HG02798 (cell line): Measurements from ENCODE around the gene AKNA.
"Not testable (repeated sequence)": the region's sequence is repeated elsewhere in the genome, so short reads cannot be mapped to it uniquely, and the experiment has no call there.

ENCODE experiments used
- ATAC-seq: cut with Tn5 transposase; IDR thresholded peaks from one replicate; pipeline ENCODE4 v1.9.1; 2021; ENCODE audit warnings: mild to moderate bottlenecking; ENCODE audit not compliant: unreplicated experiment, poor library complexity

The AKNA gene

DNA sequence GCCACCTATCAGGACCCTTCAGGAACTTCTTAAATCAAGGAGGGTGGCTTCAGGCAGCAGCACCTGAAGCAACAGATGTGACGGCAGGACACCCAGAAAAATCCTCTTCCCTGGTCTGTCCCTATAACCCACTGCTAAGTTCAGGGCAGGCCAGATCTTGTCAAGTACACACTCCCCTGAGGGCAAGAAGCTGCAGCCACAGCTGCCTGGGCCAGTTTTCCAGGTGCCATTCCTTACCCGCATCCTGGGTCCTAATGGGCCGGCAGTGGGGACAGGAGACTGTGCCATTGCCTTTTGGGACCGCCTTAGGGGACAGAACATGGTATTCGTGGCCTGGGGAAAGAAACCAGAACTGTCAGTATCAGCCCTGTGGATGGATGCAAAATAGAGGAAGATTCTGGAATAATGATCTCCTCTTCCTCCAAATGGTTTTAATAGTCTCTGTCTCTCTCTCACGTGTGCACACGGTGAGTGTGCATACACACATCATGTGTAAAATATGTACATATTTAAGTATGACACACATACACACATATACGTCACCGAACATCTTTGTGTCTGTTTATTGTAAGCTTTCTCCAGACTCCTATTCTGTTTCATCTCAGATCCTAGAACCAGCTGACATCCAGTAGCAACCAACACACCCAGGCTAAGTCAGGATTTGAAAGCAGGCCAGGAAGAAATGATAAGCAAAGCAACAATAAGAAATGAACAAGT lies 44.2 kb downstream of the AKNA start:
- no peak for ATAC-seq

DNA sequence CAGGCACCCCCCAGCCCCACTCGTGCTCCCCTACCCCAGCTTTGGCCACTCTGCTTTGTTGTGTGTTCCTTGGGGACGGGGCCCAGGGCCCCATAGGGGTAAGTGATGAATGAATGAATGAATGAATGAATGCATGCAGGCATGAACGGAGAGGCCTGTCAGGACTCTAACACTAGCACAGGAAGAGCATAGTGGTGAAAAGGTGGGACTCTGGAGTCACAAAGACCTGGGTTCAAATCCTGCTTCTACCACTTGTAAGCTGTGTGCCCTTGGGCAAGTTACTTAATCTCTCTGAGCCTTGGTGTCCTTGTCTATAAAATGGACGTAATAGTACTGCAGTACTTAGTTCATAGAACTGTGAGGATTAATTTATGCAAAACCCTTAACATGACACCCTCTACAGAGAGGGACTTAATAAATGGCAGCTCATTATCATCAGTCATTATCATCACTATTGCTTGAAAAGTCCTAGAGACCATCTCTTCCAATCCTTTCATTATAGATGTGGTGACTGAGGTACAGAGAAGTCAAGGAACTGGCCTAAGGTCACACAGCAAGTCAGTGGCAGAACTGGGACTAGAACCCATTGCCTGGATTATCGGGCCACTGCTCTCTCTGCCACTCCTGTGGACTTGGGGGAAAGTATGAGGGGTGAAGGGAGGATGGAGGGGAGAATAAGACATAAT lies 44.9 kb downstream of the AKNA start:
- no peak for ATAC-seq

DNA sequence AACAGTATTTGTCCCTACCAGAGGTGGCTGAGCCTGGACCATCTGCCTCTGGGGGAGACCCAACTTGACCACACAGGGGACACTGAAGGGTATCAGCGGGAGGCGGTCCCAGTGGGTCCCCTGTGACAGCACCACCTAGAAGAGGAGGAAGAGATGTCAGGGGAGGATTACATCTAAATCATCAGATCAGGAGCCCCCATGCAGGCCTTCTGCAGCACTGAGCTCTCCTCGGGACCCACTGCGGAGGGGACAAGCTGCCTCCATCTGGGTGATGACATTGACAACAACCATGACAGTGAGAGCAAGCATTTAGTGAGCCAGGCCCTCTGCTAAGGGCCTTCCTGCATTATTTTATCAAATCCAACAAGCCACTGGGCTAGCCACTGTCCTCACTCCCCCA lies 45.8 kb downstream of the AKNA start:
- ATAC-seq = no peak

DNA sequence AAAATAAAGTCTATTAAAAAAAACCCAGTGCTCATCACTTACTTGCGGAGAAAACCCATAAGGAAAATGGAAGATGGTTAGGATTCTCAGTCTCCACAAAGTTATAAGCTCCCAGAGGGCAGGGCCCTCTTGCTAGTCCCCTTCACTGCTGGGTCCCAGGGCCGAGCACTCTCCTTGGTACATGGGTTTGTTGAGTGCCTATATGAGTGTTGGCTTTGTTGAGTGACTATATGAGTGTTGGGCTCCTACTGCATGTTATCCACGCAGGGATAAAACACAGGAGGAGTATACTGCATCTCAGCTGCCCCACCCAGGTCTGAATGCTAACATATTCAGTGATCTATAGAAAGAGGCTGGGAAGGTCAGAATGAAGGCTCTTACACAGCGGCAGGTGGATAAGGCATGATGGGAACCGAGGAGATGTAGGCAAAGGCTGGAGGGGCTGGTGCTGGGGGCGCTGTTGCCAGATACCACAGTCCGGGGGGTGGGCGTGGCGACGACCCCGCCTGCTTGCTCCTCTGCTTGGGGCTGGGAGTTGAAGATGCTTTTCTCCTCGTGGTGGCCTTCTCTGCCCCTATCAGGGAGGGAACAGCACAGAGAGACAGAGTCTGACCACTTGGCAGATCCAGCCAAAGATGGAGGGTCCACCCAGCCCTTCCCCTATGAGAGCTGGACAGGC lies 46.5 kb downstream of the AKNA start:
- no peak for ATAC-seq

GRCh38 chr9:114339130-114339908 lies 48.5 kb downstream of the AKNA start:
- ATAC-seq = peak; percentile 70

DNA sequence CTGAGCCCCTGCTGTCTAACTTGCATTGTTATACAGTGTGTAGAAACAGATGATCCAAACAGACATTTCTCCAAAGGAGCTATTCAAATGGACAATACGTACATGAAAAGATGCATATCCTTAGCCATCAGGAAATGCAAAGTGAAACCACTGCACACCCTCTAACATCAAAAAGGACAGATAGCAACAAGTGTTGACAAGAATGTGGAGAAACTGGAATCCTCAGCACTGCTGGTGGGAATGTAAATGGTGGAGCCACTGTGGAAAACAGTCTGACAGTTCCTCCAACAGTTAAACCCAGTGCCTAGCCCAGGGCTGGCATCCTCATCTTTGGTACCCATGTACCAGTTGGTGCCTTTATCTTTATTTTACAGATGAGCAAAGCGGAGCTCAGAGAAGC lies 49.6 kb downstream of the AKNA start:
- ATAC-seq = no peak

GRCh38 chr9:114336699-114337395 lies 50.9 kb downstream of the AKNA start:
- no peak for ATAC-seq

GRCh38 chr9:114336157-114336556 lies 51.6 kb downstream of the AKNA start:
- ATAC-seq = no peak

- no peak for ATAC-seq
These were observed 52.0 kb downstream of the AKNA start for GRCh38 chr9:114335745-114336144.

GRCh38 chr9:114334490-114334889 lies 53.3 kb downstream of the AKNA start:
- ATAC-seq = no peak

- ATAC-seq = not testable (repeated sequence)
These were observed 54.1 kb downstream of the AKNA start for GRCh38 chr9:114333718-114334117.

DNA sequence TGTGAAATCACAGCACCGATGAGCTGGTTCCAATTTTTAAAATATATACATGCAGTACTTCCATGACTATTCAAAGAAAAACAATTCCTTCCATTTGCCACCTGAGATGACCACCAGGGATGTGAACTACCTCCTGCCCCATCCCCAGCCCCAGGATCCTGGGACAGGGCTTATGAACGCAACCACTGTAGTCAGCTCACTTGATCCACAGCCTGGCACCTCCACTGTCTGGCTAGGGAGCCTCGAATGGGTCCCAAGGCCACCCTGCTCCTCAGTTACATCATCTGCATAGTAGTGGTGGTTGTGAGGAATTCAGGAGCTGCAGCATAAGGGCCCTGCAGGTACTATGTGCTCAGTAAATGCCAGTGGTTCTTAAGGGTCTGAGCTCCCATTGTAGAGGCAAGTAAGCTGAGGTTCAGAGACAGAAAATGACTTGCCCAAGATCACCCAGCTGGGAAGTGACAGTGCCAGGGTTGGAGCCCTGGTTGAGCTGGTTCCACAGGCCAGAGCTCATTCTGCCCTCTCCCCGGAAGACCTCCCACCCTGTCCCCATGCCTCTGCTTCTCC lies 55.2 kb downstream of the AKNA start:
- ATAC-seq = not testable (repeated sequence)

GRCh38 chr9:114331229-114332195 lies 56.3 kb downstream of the AKNA start:
- not testable (repeated sequence) for ATAC-seq

DNA sequence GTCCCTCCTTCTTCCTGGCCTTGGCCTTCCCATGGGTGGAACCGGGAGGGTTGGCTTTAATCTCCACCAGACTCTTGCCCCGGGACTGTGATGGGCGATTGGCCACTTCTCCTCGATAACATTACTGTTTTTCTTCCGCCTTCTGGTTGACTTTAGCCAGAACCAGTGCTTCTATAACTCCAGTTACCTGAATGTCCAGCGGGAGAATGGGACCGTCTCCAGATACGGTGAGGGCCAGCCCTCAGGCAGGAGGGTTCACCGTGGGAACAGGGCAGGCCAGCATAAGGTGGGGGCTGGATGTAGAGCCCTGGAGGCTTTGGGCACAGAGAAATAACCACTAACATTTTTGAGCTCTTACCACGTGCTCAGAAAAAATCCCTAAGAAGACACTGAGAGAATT lies 57.1 kb downstream of the AKNA start:
- ATAC-seq = no peak

GRCh38 chr9:114329625-114330022 lies 58.2 kb downstream of the AKNA start, which contains the start of gene ORM2:
Gene ORM2, plus strand, starts transcription at chr9:114329869. Its CDS starts 36 bp downstream, at chr9:114329905.
- ATAC-seq = not testable (repeated sequence)

DNA sequence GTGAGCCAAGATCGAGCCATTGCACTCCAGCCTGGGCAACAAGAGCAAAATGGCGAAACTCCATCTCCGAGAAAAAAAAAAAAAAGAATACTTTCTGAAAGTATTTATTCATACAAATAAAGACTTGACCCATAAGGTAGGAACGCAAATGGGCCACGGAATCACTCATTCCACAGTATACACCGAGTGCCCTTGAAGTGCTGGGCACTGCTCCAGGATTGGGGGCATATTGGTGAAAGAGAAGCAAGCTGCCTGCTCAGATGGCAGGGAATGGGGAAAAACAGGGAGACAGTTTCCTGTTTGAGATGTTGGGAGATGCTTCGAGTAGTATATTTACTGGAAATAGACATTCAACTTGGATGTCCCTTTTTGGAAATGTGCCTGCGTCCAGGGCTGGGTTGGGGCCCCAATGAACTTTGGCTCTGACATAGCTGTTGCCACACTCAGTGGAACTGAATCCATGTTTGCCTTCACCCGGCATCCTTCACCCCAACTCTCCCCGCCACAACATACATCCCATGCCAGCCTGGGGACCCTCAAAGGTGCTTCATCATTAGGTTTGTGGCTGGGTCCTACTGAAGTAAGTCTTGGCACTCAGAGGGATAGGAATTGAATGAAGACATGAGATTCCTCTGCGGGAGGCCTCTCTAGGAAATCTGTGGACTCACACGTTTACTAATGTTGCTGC lies 58.7 kb downstream of the AKNA start:
- not testable (repeated sequence) for ATAC-seq

DNA sequence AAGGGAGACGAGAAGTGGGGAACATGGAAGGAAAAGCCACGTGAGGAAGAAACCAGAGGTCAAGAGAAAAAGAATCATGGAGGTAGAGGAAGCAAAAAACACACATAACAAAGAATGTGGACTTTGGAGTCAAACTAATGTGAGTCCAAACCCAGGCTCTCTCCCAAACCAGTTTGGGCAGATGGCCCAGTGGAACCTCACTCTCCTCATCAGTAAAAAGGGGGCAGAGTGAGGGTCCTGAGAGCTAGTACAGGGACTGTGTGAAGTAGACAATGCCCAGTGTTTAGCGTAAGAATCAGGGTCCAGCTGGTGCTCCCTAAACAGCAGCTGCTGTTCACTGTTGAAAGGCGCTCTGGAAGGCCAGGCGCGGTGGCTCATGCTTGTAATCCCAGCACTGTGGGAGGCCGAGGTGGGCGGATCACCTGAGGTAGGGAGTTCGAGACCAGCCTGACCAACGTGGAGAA lies 59.4 kb downstream of the AKNA start:
- not testable (repeated sequence) for ATAC-seq

GRCh38 chr9:114327749-114328148 lies 60.0 kb downstream of the AKNA start:
- ATAC-seq = no peak
